Measurements from ENCODE around the gene DCST2.

DCST2 gene

DNA sequence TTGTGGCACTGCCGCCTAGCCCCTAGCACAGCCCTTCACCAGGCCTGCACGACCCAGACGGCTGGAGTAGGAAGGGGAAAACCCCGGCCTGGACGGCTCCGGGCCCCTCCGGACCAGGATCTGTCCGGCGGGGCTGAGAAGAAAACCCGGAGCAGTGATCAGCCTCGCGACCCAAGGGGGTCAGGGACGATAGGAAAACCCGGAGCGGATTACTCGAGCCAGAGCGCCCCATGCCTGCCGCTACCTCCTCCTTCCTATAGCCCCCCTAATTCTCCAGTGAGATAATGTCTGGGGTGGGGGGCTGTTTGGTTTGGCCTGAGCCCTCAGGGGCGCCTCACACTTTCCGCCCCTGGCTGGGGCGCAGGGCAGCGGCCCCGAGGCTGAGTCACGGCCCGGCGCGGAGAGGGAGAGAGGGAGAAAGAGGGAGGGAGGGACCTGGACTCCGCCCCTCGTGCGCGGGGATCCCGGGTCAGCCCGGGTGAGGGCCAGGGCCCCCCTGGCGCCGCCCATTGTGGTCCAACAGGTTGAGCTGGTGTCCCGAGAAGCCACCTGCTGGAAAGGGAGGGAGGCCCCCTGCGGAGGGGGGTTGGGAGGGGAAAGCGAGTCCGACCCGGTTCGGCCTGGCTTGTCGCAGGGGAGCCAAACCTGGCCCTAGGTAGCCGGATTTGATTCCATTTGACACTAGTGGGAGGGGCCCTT is 32.7 kb downstream of the DCST2 start:
- peak overlapping the region; percentile 100 for H3K27ac ChIP-seq
- TF ChIP-seq, protein P1, sequence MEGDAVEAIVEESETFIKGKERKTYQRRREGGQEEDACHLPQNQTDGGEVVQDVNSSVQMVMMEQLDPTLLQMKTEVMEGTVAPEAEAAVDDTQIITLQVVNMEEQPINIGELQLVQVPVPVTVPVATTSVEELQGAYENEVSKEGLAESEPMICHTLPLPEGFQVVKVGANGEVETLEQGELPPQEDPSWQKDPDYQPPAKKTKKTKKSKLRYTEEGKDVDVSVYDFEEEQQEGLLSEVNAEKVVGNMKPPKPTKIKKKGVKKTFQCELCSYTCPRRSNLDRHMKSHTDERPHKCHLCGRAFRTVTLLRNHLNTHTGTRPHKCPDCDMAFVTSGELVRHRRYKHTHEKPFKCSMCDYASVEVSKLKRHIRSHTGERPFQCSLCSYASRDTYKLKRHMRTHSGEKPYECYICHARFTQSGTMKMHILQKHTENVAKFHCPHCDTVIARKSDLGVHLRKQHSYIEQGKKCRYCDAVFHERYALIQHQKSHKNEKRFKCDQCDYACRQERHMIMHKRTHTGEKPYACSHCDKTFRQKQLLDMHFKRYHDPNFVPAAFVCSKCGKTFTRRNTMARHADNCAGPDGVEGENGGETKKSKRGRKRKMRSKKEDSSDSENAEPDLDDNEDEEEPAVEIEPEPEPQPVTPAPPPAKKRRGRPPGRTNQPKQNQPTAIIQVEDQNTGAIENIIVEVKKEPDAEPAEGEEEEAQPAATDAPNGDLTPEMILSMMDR (conservative IDR thresholded peaks at IDR 0.05): no peak

DNA sequence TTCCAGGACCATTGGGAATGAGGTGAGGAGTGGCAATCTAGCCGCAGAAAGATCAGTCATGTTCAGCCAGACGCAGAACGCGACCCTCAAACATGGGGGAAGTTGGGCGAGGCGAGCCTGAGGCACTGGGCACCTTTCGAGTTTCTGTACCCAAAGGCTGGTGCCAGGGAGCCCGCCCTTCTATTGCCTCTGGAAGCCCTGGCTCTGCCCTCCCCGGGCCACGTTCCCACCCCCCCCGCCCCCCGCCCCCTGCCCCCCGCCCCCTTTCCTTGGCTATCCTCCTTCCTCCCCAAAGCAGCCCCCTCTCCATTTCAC is 33.2 kb downstream of the DCST2 start:
- H3K27ac ChIP-seq: peak overlapping the region; percentile 100
- TF ChIP-seq, protein P1 (conservative IDR thresholded peaks at IDR 0.05): no peak

DNA sequence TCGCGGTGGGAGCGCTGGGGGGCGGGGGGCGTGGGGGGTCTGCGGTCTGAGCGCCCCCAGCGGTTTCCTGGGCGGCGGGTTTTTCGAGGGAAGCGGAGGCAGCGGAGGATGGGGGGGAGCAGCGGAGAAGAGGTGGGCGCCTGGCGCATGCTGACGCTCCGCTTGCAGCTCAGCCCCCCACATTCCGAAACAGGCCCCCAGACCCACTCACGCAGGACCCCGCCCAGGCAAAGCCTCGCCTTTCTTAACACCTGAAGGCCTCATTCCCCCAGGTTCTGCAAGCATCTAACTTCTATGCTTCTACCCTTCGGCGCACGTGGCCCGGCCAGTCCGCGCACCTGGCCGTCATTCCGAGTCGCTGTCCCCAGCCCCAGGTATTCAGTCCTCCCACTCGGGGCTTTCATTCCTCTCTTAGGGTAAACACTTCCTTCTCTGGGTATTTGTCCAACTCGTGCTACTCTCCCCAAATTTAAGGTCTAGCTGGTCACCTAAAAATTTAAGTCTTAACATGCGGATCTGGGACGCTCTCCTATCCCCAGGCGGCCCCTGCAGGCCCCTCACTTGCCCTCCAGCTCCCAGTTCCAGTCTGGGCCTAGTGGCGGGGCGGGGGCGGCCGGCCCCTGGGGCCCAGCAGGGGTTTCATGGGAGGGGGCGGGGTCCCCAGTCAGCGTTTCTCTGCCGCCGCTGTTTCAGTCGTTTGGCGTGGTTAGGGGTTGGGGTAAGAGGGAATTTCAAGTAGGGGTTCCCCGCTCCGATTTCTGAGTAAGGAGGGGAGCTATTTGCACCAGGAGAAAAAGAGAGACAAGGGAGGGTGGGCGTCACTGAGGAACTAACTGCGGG is 33.8 kb downstream of the DCST2 start:
- TF ChIP-seq, protein P1 (conservative IDR thresholded peaks at IDR 0.05): no peak

DNA sequence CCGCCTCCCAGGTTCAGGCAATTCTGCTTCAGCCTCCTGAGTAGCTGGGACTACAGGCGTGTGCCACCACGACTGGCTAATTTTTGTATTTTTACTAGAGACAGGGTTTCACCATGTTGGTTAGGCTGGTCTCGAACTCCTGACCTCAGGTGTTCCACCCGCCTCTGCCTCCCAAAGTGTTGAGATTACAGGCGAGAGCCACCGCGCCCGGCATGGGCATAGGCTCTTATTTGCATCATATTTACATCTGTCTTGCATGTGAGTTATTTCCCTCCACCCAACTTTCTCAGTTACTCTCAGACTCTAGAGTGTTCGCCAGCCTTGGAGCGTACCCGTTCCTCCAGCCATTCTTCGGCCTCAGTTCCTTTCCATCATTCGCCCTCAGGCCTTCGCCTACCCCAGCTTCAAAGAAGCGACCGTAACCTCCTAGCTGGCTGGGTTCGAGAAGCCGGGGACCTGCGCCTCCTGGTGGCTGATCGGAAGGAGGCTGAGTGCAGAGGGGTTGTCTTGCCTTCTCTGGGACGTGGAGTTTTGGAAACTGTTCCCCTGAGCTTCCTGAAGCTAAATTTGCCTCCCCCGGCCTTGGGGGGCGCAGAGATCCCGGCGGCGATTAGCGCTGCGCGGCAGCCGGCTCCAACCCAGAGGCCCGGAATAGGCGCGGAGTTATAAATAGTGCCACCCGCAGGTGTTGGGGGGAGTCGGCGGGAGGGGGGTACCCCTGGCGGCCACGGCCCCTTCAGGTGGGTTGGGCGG is 34.6 kb downstream of the DCST2 start:
- TF ChIP-seq, protein P1 (conservative IDR thresholded peaks at IDR 0.05): peak; percentile 92
- peak overlapping the region; percentile 100; the same call in 1 of the 2 replicates for H3K27ac ChIP-seq

More for the DNA sequence above, 33.8 kb downstream of the DCST2 start:
- H3K27ac ChIP-seq: peak overlapping the region; percentile 100

DNA sequence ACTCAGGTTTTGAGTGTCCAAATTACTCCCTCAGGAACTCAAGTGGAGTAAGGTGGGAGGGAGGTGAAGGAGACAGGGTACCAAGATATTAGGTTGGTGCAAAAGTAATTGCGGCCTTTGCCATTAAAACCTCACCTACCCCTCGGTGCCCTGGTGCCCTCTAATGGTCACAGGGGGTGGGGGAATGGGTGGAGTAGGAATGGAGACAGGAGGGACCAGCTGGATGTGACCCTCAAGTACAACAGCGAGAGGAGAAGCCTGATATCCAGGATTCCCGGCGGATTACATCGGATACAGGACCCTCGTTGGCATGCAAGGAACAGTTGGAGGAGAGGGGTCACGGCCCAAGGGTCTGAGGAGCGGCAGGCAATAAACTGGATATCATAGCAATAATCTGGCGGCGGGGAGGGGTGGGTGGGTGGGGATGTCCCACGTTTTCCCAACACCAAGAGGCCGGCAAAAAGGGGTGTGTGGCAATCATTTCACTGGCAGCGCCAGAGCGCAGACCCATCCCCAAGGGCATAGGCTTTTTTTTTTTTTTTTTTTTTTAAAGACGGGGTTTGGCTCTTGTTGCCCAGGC is 35.3 kb downstream of the DCST2 start:
- H3K27ac ChIP-seq: no peak overlapping the region
- TF ChIP-seq, protein P1 (conservative IDR thresholded peaks at IDR 0.05): peak; percentile 49

DNA sequence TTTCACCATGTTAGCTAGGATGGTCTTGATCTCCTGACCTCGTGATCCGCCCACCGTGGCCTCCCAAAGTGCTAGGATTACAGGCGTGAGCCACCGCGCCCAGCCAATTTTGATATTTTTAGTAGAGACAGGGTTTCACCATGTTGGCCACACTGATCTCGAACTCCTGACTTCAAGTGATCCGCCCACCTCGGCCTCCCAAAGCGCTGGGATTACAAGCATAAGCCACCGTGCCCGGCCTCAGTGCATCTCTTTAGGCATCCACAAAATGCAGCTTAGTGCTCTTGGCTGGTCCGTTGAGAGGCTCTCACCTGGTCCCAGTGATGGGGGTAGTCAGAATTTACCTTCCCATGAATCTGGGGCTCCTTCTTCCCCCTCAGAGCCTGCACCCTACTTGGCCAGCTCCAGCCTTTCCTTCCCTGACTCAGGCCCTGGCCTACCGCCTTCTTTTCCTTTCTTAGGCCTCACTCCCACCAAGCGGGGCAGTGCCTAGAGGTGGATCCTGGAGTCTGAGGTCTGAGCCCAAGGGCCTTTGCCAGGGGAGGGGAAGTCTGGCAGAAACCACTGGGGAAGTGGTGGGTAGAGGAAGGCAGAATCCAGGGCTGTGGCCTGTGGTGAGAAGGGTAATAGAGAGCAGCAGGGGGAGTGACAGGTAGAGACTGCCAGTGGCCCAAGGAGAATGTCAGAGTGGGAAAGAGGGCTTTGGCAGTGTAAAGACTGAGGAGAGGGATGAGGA is 36.4 kb downstream of the DCST2 start:
- H3K27ac ChIP-seq: peak overlapping the region; percentile 0; the same call in 1 of the 2 replicates
- TF ChIP-seq, protein P1 (conservative IDR thresholded peaks at IDR 0.05): no peak

Measured in VCaP (cell line).